ENCODE measurements around the gene TLK2. TPM values are rescaled to one million over a fixed set of nuclear protein-coding genes. Genes with fewer than 3 reads are reported as not detected.

The TLK2 gene
- total RNA-seq, 4 donors from 2014 or later, result 25.4 to 47.8 (median 26.5) TPM

DNA sequence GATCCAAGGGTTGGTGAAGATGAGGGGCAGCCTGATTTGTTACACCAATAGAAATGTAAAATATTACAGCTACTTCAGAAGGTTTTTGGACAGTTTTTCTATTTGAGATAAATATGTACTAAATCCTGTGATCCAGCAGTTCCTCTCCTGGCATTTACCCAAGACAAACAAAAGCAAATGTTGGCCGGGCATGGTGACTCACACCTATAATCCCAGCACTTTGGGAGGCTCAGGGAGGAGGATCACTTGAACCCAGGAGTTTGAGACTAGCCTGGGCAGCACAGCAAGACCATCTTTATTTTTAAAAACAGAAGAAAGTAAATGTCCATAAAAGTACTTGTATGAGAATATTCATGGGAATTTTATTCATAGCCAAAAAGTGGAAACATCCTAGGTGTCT is 84.0 kb downstream of the TLK2 start:
- no peak for TF ChIP-seq EP300 (IDR thresholded peaks at IDR 0.05)
- no peak for TF ChIP-seq POLR2A (IDR thresholded peaks at IDR 0.05)
- Histone ChIP-seq H3K27ac (no peak overlapping the region), H3K4me3 (no peak overlapping the region), H3K9me3 (no peaks in the 10 kb centered on the region), H3K27me3 (no peaks in the 10 kb centered on the region), H3K4me1 (no peaks in the 10 kb centered on the region), H3K36me3 (peaks cover 46% of the 10 kb centered on the region)
- WGBS, result 47% methylated on average over 1 of the region's 1 CpG
- no peak for DNase-seq (ENCODE audit: low spot score in 2 of 2)

GRCh38 chr17:62565817-62566216 is 87.2 kb downstream of the TLK2 start:
- Histone ChIP-seq H3K27me3 (no peaks in the 10 kb centered on the region), H3K4me1 (no peaks in the 10 kb centered on the region), H3K27ac (no peak overlapping the region), H3K9me3 (no peaks in the 10 kb centered on the region), H3K4me3 (no peak overlapping the region), H3K36me3 (peaks cover 48% of the 10 kb centered on the region)
- WGBS, result 100% methylated on average over 1 of the region's 1 CpG
- no peak for DNase-seq (ENCODE audit: low spot score in 2 of 2)
- TF ChIP-seq POLR2A (IDR thresholded peaks at IDR 0.05) (no peak), EP300 (IDR thresholded peaks at IDR 0.05) (no peak), POLR2AphosphoS5 (IDR thresholded peaks at IDR 0.05) (no peak)
- TF ChIP-seq, protein P1, sequence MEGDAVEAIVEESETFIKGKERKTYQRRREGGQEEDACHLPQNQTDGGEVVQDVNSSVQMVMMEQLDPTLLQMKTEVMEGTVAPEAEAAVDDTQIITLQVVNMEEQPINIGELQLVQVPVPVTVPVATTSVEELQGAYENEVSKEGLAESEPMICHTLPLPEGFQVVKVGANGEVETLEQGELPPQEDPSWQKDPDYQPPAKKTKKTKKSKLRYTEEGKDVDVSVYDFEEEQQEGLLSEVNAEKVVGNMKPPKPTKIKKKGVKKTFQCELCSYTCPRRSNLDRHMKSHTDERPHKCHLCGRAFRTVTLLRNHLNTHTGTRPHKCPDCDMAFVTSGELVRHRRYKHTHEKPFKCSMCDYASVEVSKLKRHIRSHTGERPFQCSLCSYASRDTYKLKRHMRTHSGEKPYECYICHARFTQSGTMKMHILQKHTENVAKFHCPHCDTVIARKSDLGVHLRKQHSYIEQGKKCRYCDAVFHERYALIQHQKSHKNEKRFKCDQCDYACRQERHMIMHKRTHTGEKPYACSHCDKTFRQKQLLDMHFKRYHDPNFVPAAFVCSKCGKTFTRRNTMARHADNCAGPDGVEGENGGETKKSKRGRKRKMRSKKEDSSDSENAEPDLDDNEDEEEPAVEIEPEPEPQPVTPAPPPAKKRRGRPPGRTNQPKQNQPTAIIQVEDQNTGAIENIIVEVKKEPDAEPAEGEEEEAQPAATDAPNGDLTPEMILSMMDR (IDR thresholded peaks at IDR 0.05), result no peak

DNA sequence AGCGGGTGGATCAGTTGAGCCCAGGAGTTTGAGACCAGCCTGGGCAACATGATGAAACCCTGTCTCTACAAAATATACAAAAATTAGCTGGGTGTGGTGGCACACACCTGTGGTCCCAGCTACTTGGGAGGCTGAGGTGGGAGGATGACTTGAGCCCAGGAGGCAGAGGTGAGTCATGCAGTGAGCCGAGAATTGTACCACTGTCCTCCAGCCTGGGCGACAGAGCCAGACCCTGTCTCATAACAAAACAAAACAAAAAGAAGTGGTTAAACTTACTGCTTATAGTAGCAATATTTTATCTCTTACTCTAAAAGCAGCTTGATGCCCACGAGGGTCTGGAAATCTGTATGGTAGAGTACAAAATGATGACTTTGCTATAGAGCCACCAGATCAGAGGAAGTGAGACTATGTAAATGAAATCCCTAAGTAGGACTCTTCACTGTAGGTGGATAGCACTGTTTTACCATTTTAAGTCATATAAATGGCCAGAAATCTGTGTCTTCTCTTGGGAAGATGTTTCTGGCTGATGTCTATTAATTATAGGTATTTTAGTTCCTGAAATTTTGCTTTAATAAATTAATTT is 88.5 kb downstream of the TLK2 start:
- Histone ChIP-seq H3K36me3 (peaks cover 46% of the 10 kb centered on the region), H3K27ac (no peak overlapping the region), H3K4me1 (no peaks in the 10 kb centered on the region), H3K27me3 (no peaks in the 10 kb centered on the region), H3K4me3 (no peak overlapping the region), H3K9me3 (no peaks in the 10 kb centered on the region)
- 84% methylated on average over 4 of the region's 4 CpGs for WGBS
- no peak for TF ChIP-seq POLR2AphosphoS5 (IDR thresholded peaks at IDR 0.05)
- no peak for TF ChIP-seq POLR2A (IDR thresholded peaks at IDR 0.05)
- TF ChIP-seq, protein P1 (IDR thresholded peaks at IDR 0.05), result no peak
- no peak for TF ChIP-seq EP300 (IDR thresholded peaks at IDR 0.05)
- no peak for DNase-seq (ENCODE audit: low spot score in 2 of 2)

GRCh38 chr17:62572488-62572887 is 93.9 kb downstream of the TLK2 start:
- Histone ChIP-seq H3K9me3 (no peaks in the 10 kb centered on the region), H3K4me1 (no peaks in the 10 kb centered on the region), H3K27me3 (no peaks in the 10 kb centered on the region), H3K36me3 (peaks cover 47% of the 10 kb centered on the region), H3K4me3 (no peak overlapping the region), H3K27ac (no peak overlapping the region)
- TF ChIP-seq, protein P1 (IDR thresholded peaks at IDR 0.05), result no peak
- TF ChIP-seq EP300 (IDR thresholded peaks at IDR 0.05) (no peak), POLR2A (IDR thresholded peaks at IDR 0.05) (no peak), POLR2AphosphoS5 (IDR thresholded peaks at IDR 0.05) (no peak)
- no peak for DNase-seq (ENCODE audit: low spot score in 2 of 2)
- WGBS, result 81% methylated on average over 5 of the region's 5 CpGs

DNA sequence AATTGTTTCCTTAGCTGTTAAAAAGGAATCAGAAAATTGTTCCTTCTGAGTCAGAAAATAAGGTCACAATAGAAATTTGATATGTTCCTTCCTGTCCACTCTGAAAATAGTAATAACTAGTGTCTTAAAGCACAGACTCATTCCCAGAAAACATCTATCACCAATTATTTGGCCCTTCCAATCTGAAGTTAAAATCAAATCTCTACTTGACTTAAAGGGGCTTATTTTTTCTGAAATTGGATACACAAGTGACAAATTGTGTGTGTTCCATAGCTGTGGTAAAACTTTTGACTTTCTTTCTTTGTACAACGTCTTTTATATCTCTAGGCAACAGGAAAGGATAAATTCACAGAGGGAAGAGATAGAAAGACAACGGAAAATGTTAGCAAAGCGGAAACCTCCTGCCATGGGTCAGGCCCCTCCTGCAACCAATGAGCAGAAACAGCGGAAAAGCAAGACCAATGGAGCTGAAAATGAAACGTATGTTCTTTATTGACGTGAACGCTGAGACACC is 94.3 kb downstream of the TLK2 start:
- Histone ChIP-seq H3K4me1 (no peaks in the 10 kb centered on the region), H3K27ac (no peak overlapping the region), H3K9me3 (no peaks in the 10 kb centered on the region), H3K36me3 (peaks cover 52% of the 10 kb centered on the region), H3K4me3 (no peak overlapping the region), H3K27me3 (no peaks in the 10 kb centered on the region)
- TF ChIP-seq POLR2A (IDR thresholded peaks at IDR 0.05) (no peak), EP300 (IDR thresholded peaks at IDR 0.05) (no peak), POLR2AphosphoS5 (IDR thresholded peaks at IDR 0.05) (no peak)
- TF ChIP-seq, protein P1 (IDR thresholded peaks at IDR 0.05), result no peak
- WGBS, result 81% methylated on average over 7 of the region's 7 CpGs
- DNase-seq (ENCODE audit: low spot score in 2 of 2), result no peak

Data from suprapubic skin (tissue), 4 donors.